B cell (primary cell): ENCODE results near the gene ABCD3. TPM values are rescaled to one million over a fixed set of nuclear protein-coding genes. Genes with fewer than 3 reads are reported as not detected.

ENCODE experiments used
- ATAC-seq: fragments of 200-7000 bp; cut with Tn5 transposase; one replicate; pipeline ENCODE4 v1.10.0; 2021; ENCODE audit warnings: low read depth, mild to moderate bottlenecking, moderate number of reproducible peaks, moderate library complexity
- CTCF ChIA-PET: fragments of 350-600 bp; sonication (Branson Sonifier 250); formaldehyde crosslinking; loops from one replicate; lab custom pipeline; 2021; ENCODE audit warnings: antibody characterized with exemption, inconsistent platforms; lab: Charles Lee
- POLR2A ChIA-PET: fragments of 350-600 bp; sonication (Branson Sonifier 250); formaldehyde crosslinking; loops from one replicate; lab custom pipeline; 2021; ENCODE audit warnings: antibody characterized with exemption; lab: Charles Lee
- DNase-seq: peaks from one replicate; pipeline ENCODE4 v3.0.0; 2013
- H2AFZ ChIP-seq: 2 replicates; pipeline ENCODE4 v1.6.1; 2012; ENCODE audit warnings: mild to moderate bottlenecking, low read depth, low read length; ENCODE audit not compliant: insufficient read depth, poor library complexity, severe bottlenecking
- H3K27ac ChIP-seq, 2 donors: 1 replicate in 1 of 2; 2 replicates in 1 of 2; pipeline ENCODE4 v1.5.1; 2012 to 2013; ENCODE audit warnings: low read length in 2 of 2, mild to moderate bottlenecking in 2 of 2, moderate library complexity in 1 of 2
- H3K27me3 ChIP-seq, 4 experiments: fragments of 200-600 bp in 1 of 4; sonication (generic) in 1 of 4; replicated peaks in 1 of 4; 1 replicate in 2 of 4; 2 replicates in 2 of 4; pipeline versions ENCODE4 v1.6.1 to v1.7.0; 2013 to 2016; ENCODE audit warnings: low read length in 3 of 4, mild to moderate bottlenecking in 2 of 4, mixed read lengths in 1 of 4, moderate library complexity in 1 of 4; ENCODE audit not compliant: insufficient read depth in 4 of 4, control insufficient read depth in 3 of 4; ENCODE audit errors: control extremely low read depth in 1 of 4
- H3K36me3 ChIP-seq, 2 experiments: replicated peaks in 1 of 2; 1 replicate in 1 of 2; 2 replicates in 1 of 2; pipeline versions ENCODE4 v1.6.1 to v1.7.1; 2013; ENCODE audit warnings: low read length in 1 of 2; ENCODE audit not compliant: insufficient read depth in 2 of 2, control insufficient read depth in 1 of 2; ENCODE audit errors: control extremely low read depth in 1 of 2, extremely low read depth in 1 of 2
- H3K4me1 ChIP-seq, 2 donors: fragments of 200-600 bp in 1 of 2; sonication (generic) in 1 of 2; 1 replicate in 1 of 2; 2 replicates in 1 of 2; pipeline versions ENCODE4 v1.5.1 to v1.6.1; 2013 to 2017; ENCODE audit warnings: low read length in 2 of 2; ENCODE audit not compliant: control insufficient read depth in 2 of 2, insufficient read depth in 2 of 2
- H3K4me2 ChIP-seq: replicated peaks from 2 replicates; pipeline ENCODE3; 2012; ENCODE audit warnings: mild to moderate bottlenecking, low read depth, low read length; ENCODE audit not compliant: poor library complexity, severe bottlenecking
- H3K4me3 ChIP-seq, 5 experiments: fragments of 200-600 bp in 1 of 5; sonication (generic) in 1 of 5; 1 replicate in 3 of 5; 2 replicates in 2 of 5; pipeline versions ENCODE4 v1.5.1 to v1.7.0; 2011 to 2016; ENCODE audit warnings: low read length in 4 of 5, mild to moderate bottlenecking in 4 of 5, low read depth in 2 of 5, control low read depth in 1 of 5, moderate library complexity in 1 of 5; ENCODE audit not compliant: insufficient read depth in 1 of 5; ENCODE audit errors: control extremely low read depth in 1 of 5, extremely low read depth in 1 of 5
- H3K79me2 ChIP-seq: fragments of 200-600 bp; sonication (generic); one replicate; pipeline ENCODE4 v1.6.0; 2016; ENCODE audit warnings: low read length; ENCODE audit not compliant: control insufficient read depth, insufficient read depth
- H3K9ac ChIP-seq: fragments of 200-600 bp; sonication (generic); 2 replicates; pipeline ENCODE4 v1.6.1; 2017; ENCODE audit warnings: mild to moderate bottlenecking, low read length, moderate library complexity
- H3K9me3 ChIP-seq, 3 donors: one replicate each; pipeline versions ENCODE4 v1.6.1 to v1.7.1; 2013; ENCODE audit warnings: low read length in 2 of 3; ENCODE audit not compliant: control insufficient read depth in 2 of 3, insufficient read depth in 1 of 3; ENCODE audit errors: control extremely low read depth in 1 of 3
- H4K20me1 ChIP-seq: 2 replicates; pipeline ENCODE4 v1.6.0; 2012; ENCODE audit warnings: mild to moderate bottlenecking, low read length; ENCODE audit not compliant: insufficient read depth, control insufficient read depth, poor library complexity, severe bottlenecking
- H3K27ac Mint-ChIP-seq: one replicate; pipeline ENCODE4 v1.8.0; 2021; ENCODE audit warnings: mixed read lengths
- H3K27me3 Mint-ChIP-seq: one replicate; pipeline ENCODE4 v1.8.0; 2021; ENCODE audit warnings: mixed read lengths
- H3K4me1 Mint-ChIP-seq: one replicate; pipeline ENCODE4 v1.8.0; 2021; ENCODE audit warnings: mixed read lengths
- H3K4me3 Mint-ChIP-seq: one replicate; pipeline ENCODE4 v1.8.0; 2021; ENCODE audit warnings: mixed read lengths
- H3K9me3 Mint-ChIP-seq: one replicate; pipeline ENCODE4 v1.8.0; 2022; ENCODE audit warnings: mixed read lengths; ENCODE audit not compliant: insufficient read depth
- CTCF ChIP-seq: fragments of 200-600 bp; IDR thresholded peaks from one replicate; pipeline ENCODE4 v1.8.0; 2022; ENCODE audit warnings: antibody characterized with exemption, mild to moderate bottlenecking
- EZH2 ChIP-seq: IDR thresholded peaks from 2 replicates; pipeline ENCODE4 v1.6.1; 2012; ENCODE audit warnings: borderline replicate concordance, low read depth, mild to moderate bottlenecking, moderate library complexity, low read length; ENCODE audit not compliant: insufficient read depth, poor library complexity, severe bottlenecking
- WGBS: methylation state at CpG from one replicate; pipeline ENCODE4 v1.1.5; 2013; ENCODE audit warnings: missing lambda C conversion rate; ENCODE audit not compliant: insufficient coverage; 5-methylcytosine and 5-hydroxymethylcytosine counted together
- intact Hi-C: fragments of 100-400 bp; cut with micrococcal nuclease; formaldehyde crosslinking; loops from one replicate; pipeline ENCODE4 v1.10.0; 2022
- polyA plus RNA-seq: library from polyadenylated mRNA; depleted of rRNA; stranded (reverse); fragments of >200 nt; gene quantifications from 2 replicates; pipeline ENCODE4 v1.2.3, GENCODE V29; 2012
- total RNA-seq, 2 donors: library from RNA; stranded (reverse); fragments of 120-200 nt in 1 of 2; gene quantifications; 1 replicate in 1 of 2; 2 replicates in 1 of 2; pipeline versions ENCODE4 v1.2.3 to v1.2.4, GENCODE V29; 2013 to 2022

Gene ABCD3
- total and polyA plus RNA-seq, 2 donors (not counting 1 experiment from before 2014, with no cell fraction given): 4.0 to 19.4 TPM

GRCh38 chr1:94417728-94417977 is 536 bp upstream of the ABCD3 start:
- Histone ChIP-seq H2AFZ (peak overlapping the region; percentile 98), H3K9ac (peak overlapping the region; percentile 79), H3K4me3 (peak overlapping the region; percentile 57 to 89 (median 84)), H3K4me2 (peak overlapping the region; percentile 77), H3K36me3 (no peaks in the 10 kb centered on the region), H3K79me2 (peaks cover 42% of the 10 kb centered on the region), H3K27me3 (peaks cover 0 to 5% (median 2%) of the 10 kb centered on the region in 4 experiments), H3K27ac (peak overlapping the region; percentile 73 to 80), H4K20me1 (no peaks in the 10 kb centered on the region), H3K4me1 (peaks cover 12 to 15% of the 10 kb centered on the region in 2 donors), H3K9me3 (no peaks in the 10 kb centered on the region)
- intact Hi-C loops: loop anchor here (5.0 to 10.0 kb wide), 3 partner anchors 815 to 1235 kb away; partner anchors contain the start of genes CCDC18, DR1, RWDD3 and TMED5
- POLR2A ChIA-PET: interaction anchor here (0.6 kb wide), 1 partner anchor 810 kb away, joined by 3 read pairs; no protein-coding TSS in a partner anchor
- no peak overlapping the region for H3K27ac Mint-ChIP-seq
- ATAC-seq (no peak), DNase-seq (no peak)
- H3K27me3 Mint-ChIP-seq: peaks cover 7% of the 10 kb centered on the region
- CTCF ChIA-PET: interaction anchor here (1.1 to 1.4 kb wide), 2 partner anchors 46 to 437 kb away, joined by 3 read pairs; no protein-coding TSS in a partner anchor
- TF ChIP-seq CTCF: no peak
- TF ChIP-seq EZH2: no peak
- 20% methylated on average over 3 of the region's 9 CpGs for WGBS
- H3K4me1 Mint-ChIP-seq: peaks cover 22% of the 10 kb centered on the region
- H3K9me3 Mint-ChIP-seq: no peaks in the 10 kb centered on the region
- no peak overlapping the region for H3K4me3 Mint-ChIP-seq
